Measurements from ENCODE around the gene VPS33A.

VPS33A gene

GRCh38 chr12:122232691-122233090 lies 33.6 kb downstream of the VPS33A start:
- TF ChIP-seq CTCF (conservative IDR thresholded peaks at IDR 0.05; ENCODE audit: low read length), result no peak
- no peak for DNase-seq (ENCODE audit: low read depth)
- no peak overlapping the region for H3K4me3 ChIP-seq (ENCODE audit: low read length)

DNA sequence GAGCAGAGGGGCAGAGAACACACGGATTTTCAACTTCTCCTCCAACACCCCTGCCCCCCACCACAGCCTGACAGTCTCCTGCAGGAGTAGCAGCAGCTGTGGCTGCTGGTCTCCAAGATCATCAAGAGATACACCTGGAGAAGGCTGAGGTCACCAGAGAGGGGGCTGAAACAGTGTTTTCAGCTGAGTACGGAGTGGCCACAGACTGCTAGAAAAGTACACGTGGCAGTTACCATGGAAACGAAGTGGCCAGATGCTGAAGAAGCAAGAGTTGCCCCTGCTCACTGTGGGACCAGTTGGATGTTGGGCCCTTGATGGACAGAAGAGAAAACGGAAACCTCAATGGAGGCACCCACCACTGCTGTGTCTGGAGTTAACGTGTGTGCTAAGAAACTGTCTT lies 35.5 kb downstream of the VPS33A start:
- TF ChIP-seq CTCF (conservative IDR thresholded peaks at IDR 0.05; ENCODE audit: low read length), result no peak
- DNase-seq (ENCODE audit: low read depth), result no peak
- H3K4me3 ChIP-seq (ENCODE audit: low read length), result no peak overlapping the region

DNA sequence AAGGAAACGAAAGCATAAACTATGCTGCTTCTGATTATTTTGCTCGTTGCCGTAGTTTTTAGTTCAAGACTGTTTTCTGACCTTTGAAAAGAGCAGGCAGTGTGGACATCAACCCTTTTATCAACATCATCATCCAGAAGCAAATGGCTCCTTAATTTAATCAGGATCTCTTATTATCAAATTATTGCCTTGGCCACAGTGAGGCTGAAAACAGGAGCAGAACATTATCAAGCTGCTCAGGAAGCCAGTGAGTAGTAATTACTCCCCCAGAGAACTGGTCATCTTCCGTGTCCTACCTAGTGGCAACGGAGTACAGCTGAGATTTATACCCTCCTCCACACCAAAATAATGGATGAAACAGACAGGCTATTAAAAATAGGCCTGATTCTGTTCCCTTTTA lies 38.2 kb downstream of the VPS33A start:
- TF ChIP-seq CTCF (conservative IDR thresholded peaks at IDR 0.05; ENCODE audit: low read length), result no peak
- no peak for DNase-seq (ENCODE audit: low read depth)
- H3K4me3 ChIP-seq (ENCODE audit: low read length), result no peak overlapping the region

DNA sequence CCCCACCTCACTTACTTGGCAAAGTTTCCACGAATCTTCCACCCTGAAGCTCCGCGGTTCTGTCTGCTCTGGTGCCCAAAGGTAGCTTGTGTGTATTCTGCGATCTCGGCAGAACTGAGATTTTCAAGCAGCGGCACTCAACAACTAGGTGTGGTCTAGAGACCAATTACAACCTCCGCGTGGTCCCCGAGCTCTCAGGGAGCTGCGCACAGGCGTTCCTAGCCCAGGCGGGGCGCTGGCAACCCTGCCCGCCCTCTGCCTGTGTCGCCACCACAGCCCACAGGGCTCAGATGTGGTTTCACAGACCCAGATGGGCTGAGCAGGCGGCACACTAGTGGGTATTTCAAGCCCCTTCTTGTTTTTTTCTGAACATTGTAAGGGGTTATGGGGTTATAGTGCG lies 39.0 kb downstream of the VPS33A start:
- DNase-seq (ENCODE audit: low read depth), result no peak
- H3K4me3 ChIP-seq (ENCODE audit: low read length), result no peak overlapping the region
- no peak for TF ChIP-seq CTCF (conservative IDR thresholded peaks at IDR 0.05; ENCODE audit: low read length)

- DNase-seq (ENCODE audit: low read depth), result no peak
- no peak for TF ChIP-seq CTCF (conservative IDR thresholded peaks at IDR 0.05; ENCODE audit: low read length)
- peak overlapping the region; percentile 45 for H3K4me3 ChIP-seq (ENCODE audit: low read length)
Measured at GRCh38 chr12:122226366-122227125, 39.7 kb downstream of the VPS33A start.

- no peak for TF ChIP-seq CTCF (conservative IDR thresholded peaks at IDR 0.05; ENCODE audit: low read length)
- H3K4me3 ChIP-seq (ENCODE audit: low read length), result peak within 1 kb of the TSS; percentile 93
- peak; percentile 99 for DNase-seq (ENCODE audit: low read depth)
Measured at GRCh38 chr12:122225683-122226365, 40.5 kb downstream of the VPS33A start, which contains the start of gene DIABLO. Gene DIABLO, minus strand, starts transcription at chr12:122226052. Its CDS starts 38 bp downstream, at chr12:122226014.

DNA sequence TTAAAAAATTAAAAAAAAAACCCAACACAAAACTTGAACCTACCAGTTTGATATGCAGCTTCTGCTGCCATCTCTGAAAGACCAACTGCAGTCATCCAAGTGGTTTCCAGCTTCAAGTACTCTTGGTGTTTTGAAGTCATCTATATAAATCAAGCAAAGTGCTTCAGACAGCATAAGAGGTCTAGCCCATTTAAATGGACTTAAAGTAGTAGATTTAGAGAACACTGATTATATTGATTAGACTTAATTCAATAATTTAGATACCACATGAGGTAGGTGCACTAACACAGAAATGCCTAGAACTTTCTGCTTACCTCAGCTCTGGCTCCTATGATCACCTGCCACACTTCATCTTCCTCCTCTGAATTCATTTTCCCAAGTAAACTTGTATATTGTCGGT lies 49.8 kb downstream of the VPS33A start:
- no peak for TF ChIP-seq CTCF (conservative IDR thresholded peaks at IDR 0.05; ENCODE audit: low read length)
- H3K4me3 ChIP-seq (ENCODE audit: low read length), result no peak overlapping the region
- DNase-seq (ENCODE audit: low read depth), result no peak

All from AG10803 (cell line).